HTR-8/SVneo (cell line): Measurements from ENCODE around the gene RRAS2.
"Not testable (repeated sequence)": the region's sequence is repeated elsewhere in the genome, so short reads cannot be mapped to it uniquely, and the experiment has no call there.

ENCODE experiments used
- DNase-seq: peaks from one replicate; pipeline ENCODE4 v3.0.0; 2011; ENCODE audit warnings: low spot score, mixed read lengths; ENCODE audit not compliant: insufficient read length
- FAIRE-seq: peaks from 2 replicates; lab custom pipeline; 2011; peaks lifted over from hg19 to GRCh38; lab: Jason Lieb, UNC

Gene RRAS2

DNA sequence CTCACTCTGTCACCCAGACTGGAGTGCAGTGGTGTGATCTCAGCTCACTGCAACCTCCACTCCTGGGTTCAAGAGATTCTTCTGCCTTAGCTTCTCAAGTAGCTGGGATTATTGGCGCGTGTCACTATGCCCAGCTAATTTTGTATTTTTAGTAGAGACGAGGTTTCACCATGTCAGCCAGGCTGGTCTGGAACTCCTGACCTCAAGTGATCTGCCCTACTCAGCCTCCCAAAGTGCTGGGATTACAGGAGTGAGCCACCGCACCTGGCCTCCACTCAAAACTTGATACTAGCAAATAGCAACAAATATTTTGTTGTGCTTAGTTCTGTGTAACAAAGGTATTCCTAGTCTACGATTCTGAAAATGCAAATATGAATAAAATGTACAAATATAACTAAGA lies 14.0 kb downstream of the RRAS2 start:
- FAIRE-seq, DNase-seq: not testable (repeated sequence)

DNA sequence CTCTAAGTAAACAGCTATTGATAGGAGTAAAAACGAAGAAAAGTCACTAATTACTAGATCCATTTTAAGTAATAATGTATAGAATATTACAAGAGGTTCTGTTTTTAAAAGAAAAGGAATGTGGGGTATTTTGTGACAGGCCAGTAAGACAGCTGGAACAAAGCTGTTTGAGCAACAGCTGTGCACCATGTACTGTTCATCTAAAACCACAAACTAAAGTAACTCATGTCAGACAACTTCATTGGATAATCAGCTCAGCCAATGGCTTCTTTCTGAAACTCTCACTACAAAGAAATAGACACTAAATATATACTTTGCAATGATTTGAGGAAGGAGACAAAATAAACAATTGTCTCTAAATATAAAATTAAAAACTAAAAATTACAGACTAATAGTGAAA lies 16.1 kb downstream of the RRAS2 start:
- no peak for FAIRE-seq
- DNase-seq: no peak

DNA sequence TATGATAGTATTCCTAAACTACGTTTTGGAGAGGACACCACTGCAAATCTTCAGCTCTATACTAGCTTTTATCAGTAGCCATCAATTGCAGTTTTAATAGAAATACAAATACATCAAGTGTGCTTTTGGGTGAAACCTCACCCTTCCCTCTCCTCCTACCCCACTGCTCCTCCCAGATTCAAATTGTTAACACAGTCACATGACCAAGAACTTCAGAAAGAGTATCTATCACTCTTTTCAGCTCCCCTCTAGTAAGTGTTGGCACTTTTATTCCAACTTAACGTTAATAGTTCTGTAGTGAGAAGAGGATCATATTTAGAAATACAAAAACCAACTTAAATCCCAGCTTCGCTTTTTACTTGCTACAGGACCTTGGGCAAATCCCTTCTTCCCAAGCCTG lies 17.0 kb downstream of the RRAS2 start:
- no peak for DNase-seq
- no peak for FAIRE-seq

DNA sequence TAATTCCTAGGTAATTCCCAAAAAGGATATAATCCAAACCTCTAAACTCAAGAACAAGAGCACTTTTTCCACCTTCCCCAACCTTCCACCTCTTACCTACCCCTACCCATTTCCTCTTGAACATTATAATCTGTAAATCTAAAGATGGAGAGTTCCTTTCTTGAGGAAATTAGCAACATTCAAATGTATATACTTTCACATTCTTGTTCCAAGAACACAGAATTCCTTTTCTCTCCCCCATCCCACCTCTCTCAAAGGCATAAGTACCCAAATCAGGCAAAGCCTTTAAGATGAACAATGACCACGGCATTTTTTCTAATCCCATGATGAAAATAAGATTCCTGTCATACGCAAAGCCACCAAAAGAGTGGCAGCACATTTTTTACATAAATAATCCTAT lies 18.3 kb downstream of the RRAS2 start:
- DNase-seq (no peak), FAIRE-seq (no peak)

DNA sequence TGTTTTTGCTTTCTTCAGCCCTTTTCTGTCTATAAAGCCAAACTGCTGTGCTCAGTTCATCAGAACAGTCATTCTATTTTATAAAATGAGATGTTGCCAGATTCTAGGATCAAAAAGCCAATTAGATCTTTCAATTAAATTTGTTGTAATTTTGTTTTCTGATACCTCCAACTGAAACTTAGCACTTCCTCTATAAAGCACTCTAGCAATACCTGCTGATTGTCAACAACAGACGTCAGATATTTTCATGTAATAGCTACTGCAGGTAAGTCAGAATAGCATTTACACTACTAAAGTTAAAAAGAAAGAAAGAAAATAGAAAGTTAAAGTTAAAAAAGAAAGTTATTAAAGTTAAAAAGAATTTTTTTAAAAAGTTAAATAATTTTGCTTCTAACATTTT lies 19.6 kb downstream of the RRAS2 start:
- DNase-seq: no peak
- no peak for FAIRE-seq

DNA sequence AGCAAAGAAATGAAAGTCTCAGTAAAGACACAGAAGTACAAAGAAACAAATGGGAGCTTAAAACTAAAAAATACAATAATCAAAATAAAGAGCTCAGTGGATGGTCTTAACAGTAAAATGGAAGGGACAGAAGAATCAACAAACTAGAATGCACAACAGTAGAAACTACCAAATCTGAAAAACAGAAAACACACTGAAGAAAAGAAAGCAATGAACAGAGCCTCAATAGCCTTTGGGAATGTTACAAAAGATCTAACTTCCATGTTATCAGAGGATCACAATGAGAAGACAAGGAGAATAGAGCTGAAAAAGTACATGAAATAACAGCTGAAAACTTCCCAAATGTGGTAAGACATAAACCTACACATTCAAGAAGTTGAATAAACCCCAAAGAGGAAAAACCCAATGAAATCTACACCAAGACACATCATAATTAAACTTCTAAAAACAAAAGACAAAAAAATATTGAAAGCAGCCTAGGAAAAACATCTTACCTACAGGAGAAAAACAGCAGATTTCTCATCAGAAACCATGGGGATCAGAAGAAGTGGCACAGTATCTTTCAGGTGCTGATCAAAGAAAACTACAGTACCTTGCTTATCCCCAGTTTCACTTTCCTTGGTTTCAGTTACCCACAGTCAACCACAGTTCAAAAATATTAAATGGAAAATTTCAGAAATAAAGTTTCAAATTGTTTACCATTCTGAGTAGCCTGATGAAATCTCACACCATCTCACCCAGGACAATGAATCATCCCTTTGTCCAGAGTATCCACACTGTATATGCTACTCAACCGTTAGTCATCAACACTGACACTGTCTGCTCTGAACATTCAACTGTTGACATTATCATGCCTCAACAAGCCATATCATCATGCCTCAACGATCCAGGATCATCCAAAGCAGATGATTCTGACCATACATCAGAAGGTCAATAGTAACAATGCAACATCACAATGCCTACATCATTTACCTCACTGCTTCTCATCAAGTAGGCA lies 22.2 kb downstream of the RRAS2 start:
- DNase-seq: peak; percentile 58
- FAIRE-seq: peak; percentile 99

DNA sequence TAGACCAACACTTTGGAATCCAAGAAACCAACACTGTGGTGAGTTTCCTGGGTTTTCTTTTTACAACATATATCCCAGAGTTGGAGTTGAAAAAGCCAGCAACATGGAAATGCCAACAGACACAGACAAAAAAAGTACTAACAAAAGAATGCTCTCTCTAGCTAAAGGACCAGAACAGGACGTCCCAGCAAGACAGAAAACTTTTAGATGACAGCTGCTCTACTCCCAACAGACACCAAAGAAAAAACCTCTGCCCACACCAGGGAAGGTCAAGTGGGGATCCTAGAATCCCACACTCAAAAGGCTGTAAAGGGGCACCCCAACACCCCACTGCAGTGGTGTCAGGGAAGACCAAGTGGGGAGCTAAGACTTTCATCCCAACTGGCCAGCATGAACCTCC lies 23.3 kb downstream of the RRAS2 start:
- DNase-seq: no peak
- FAIRE-seq: peak; percentile 64

DNA sequence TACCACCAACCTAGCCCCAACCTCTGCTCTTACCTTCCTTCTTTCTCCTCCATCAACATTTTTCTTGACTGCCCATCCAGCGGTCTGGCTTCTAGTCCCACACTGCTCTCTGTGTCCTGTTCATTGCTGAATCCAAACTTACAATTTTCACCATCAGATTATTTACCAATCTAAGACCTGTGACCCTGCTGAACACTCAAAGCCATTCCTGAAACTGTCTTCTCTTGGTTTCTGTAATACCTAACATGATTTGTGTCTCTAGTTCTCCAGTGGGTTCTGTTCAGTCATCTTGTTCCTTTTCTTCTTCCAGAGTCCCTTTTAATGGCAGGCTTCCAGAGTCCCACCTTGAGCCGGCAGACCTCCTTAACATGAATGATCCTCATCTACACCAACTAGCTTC lies 24.1 kb downstream of the RRAS2 start:
- no peak for DNase-seq
- no peak for FAIRE-seq

DNA sequence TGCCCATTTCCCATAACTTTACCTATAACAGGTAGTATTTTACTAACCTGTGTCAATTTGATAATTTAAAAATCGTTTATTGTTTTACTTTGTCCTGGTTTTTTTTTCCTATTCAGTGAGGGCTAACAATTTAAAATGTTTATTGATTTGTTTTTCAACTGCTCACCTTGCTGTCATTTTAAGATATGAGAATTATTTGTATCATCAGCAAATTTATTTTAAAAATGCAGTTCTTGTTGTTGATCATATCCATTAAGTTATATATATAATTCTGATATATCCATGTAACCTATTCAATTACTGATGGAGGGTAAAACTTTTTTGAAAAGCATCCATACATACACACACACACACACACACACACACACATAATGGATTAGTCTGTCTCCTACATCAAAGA lies 24.8 kb downstream of the RRAS2 start:
- no peak for FAIRE-seq
- DNase-seq: no peak

DNA sequence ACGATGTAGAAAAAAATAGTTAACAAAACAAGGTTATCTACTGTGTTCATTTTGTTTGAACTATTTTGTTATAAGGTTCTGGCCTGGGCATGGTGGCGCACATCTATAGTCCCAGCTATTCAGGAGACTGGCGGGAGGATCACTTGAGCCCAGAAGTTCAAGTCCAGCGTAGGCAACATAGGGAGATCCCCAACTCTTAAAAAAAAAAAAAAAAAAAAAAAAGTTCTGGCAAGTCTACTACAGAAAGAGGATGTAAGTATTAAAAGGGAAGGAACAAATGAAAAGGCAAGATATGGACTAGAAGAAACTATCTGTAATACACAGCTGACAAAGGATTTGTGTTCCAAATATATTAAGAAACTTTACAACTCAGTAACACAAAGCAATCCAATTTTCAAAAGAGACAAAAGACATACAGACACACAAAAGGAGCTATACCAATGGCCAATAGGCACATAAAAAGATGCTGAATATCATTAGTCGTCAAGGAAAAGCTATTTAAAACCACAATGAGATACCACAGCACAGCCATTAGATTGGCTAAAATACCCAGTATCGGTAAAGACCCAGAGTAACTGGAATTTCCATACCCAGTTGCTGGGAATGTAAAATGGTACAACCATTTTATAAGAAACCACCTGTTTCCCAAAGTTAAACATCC lies 27.4 kb downstream of the RRAS2 start:
- FAIRE-seq (no peak), DNase-seq (no peak)

DNA sequence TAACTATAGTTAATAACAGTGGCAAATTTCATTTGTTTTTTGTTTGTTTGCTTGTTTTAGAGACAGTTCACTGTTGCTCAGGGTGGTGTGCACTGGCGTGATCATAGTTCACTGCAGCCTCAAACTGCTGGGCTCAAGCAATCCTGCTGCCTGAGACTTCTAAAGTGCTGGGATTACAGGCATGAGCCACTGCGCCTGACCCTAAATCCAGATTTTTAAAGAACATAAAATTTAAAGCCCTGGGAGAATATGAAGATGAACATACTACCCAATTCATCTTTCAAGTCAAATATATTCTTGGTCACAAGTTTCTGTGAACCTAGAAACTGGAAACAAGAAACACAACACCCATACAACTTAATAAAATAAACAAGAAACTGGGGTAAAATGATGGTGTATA lies 28.1 kb downstream of the RRAS2 start:
- no peak for FAIRE-seq
- DNase-seq: no peak

DNA sequence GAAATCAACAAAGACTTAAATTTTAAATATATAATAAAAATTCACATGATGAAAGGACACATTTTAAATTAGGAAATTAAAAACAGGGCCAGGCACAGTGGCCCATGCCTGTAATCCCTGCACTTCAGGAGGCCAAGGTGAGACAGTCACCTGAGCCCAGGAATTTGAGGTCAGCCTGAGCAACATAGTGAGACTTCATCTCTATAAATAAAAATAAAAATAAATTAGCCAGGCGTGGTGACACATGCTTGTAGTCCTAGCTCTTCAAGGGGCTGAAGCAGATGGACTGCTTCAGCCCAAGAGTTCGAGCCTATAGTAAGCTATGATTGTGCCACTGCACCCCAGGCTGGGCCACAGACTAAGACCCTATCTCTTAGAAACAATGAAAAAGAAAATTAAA lies 29.3 kb downstream of the RRAS2 start:
- DNase-seq: no peak
- no peak for FAIRE-seq

DNA sequence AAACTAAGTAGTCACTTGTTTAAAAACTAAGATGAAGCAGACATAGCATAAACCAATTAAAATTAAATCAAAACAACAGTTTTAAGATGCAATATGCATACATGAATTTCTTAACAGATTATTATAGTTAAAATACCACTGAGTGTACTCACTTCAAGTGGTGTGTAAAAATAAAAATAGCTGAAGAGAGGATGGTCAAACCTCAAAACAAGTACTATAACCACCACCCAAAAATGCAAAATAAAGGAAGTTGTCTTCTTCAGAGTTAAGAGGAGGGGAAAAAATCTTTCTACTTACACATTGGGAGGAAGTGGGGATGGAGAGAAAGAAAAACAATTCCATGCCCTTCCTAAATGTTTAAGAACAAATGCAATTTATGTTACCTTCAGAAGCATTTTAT lies 31.9 kb downstream of the RRAS2 start:
- DNase-seq: no peak
- FAIRE-seq: no peak

DNA sequence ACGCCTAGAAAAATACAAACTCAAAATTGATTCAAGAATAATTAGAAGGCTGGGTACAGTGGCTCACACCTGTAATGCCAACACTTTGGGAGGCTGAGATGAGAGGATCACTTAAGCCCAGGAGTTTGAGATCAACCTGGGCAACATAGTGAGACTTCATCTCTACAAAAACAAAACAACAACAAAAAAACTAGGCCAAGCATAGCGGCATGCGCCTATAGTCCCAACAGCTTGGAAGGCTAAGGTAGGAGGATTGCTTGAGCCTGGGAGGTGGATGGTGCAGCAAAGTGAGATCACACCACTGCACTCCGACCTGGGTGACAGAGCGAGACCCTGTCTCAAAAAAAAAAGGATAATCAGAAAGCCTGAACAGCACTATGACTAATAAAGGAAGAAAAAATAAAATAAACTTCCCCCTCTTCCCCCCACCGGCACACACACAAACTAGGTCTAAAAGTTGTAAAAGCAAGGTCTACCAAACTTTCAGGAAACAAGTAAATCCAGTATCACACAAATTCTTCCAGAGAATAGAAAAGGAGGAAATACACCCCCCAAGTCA lies 35.8 kb downstream of the RRAS2 start:
- no peak for FAIRE-seq
- no peak for DNase-seq

DNA sequence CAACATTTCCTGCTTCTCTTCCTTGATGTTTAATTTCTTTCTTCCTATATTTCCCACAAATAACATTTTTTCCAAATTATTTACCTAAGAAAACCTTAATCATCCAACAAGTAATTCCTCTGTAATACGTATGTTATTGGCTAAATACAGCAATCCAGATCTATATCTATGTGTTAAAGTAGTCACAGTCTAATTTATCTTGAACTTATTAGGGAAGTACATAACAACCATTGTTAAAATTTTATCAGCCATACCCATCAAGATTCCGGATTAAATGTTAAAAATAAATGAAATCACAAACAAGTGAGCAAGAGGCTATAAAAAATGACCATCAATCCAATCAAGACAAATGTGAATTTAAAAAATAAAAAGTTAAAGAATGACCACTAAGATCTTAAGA lies 36.5 kb downstream of the RRAS2 start:
- DNase-seq (no peak), FAIRE-seq (no peak)

DNA sequence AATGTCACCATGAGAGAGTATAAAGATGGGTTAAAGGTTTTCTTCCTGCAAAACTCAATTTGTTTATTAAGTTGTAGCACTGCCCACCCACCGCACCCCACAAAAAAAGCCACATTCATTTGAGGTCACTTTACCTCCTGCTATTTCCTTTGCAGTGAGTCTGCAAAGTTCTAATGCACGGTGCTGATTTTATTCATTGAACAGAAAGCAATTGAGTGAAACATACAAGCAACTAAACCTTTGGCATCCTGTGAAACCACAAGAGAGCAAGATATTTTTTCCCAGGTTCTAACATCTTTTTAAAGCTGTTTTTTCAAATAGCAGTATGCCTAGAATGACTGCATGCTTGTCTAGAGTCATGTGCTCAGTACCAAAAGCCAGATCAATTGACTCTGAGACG lies 39.0 kb downstream of the RRAS2 start:
- DNase-seq: no peak
- no peak for FAIRE-seq

DNA sequence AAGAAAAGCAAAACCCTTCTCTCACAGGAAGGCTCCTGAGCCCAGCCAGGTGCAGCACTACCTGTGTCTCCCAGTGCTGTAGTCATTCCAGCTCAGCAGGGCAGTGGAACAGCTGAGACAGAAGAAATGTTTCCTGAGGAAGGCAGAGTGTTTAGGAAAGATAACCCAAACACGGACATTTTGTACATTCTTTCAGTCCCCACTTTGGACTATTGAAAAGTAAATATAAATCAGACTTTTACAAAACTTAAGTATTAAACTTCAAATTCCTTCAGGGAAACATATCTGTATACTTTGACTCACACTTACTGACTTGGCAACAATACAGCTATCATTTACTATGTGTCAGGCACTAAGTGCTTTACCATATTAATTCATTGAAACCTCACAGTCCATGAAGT lies 40.4 kb downstream of the RRAS2 start:
- FAIRE-seq (no peak), DNase-seq (no peak)

DNA sequence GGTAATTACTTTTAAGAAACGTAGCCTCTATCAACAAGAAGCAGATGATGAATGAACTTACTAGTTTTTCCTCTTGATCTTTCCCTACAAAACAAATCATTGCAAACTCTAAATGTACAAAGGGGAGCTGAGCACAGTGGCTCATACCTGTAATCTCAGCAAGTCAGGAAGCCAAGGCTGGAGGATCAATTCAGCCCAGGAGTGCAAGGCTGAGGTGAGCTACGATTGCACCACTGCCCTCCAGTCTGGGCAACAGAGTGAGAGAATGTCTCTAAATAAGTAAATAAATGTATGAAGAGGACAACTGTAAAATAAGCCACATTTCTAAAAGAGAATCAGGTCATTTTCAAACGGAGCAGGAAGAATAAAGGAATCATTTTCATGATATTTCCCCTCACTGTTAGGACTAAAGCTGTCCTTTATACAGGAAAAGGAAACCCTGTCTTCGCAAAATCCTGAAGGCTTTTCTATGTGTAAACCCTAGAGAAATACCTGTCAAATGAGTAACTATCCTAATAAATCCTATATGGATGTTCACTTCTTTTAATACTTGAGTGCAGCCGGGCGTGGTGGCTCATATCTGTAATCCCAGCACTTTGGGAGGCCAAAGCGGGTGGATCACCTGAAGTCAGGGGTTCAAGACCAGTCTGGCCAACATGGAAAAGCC lies 41.2 kb downstream of the RRAS2 start:
- no peak for FAIRE-seq

DNA sequence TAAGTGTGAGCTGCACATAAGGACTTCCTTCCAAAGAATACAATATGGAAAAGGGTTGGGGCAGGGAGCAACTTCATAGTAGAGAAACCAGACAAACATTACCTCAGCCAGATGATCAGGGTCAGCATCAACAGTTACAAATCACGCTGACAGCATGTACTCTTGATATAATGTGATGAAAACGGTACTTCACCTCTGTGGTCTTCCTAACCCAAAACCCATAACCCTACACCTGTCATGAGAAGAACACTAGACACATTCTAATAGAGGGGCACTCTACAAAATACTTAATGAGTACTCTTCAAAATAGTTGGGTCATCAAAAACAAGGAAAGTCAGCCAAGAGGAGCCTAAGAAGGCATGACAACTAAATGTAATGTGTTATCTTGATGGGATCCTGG lies 43.9 kb downstream of the RRAS2 start:
- DNase-seq: no peak
- no peak for FAIRE-seq

More for the DNA sequence above, 41.2 kb downstream of the RRAS2 start:
- DNase-seq: no peak

DNA sequence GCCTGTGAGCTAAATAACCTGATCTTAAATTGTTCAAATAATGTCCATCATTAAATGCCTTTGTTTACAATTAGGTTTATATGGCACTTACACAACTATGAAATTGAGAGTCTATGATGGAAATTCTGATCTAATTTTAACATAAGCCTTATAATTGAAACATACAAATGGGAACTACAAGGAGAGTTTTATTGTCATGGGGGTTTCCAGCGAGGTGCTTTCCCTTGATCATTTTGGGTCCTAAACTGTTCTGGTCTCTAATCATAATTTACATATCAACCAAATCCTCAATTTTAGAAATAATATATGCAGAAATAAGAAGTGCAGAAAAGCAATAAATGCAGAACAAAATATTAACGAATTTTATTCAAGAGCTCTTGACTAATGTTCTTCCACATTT lies 44.9 kb downstream of the RRAS2 start:
- DNase-seq: no peak
- no peak for FAIRE-seq
